SK-N-MC (cell line): Measurements from ENCODE around the gene ATG3.

ENCODE experiments used
- EZH2 ChIP-seq: fragments of 200-600 bp; sonication (generic); IDR thresholded peaks from one replicate; pipeline ENCODE4 v1.6.1; 2017; ENCODE audit warnings: antibody characterized with exemption
- FOXP2 ChIP-seq: optimal IDR thresholded peaks from 2 replicates; pipeline ENCODE3; 2011; ENCODE audit warnings: mild to moderate bottlenecking, moderate library complexity; ENCODE audit not compliant: insufficient read depth; ENCODE audit errors: extremely low read length, control extremely low read depth
- POLR2AphosphoS5 ChIP-seq: IDR thresholded peaks from 2 replicates; pipeline ENCODE4 v1.6.1; 2012; ENCODE audit warnings: mild to moderate bottlenecking, low read depth, low read length, borderline replicate concordance

- TF ChIP-seq POLR2AphosphoS5: no peak
- no peak for TF ChIP-seq EZH2
- no peak for TF ChIP-seq FOXP2
Measured at GRCh38 chr3:112582244-112582874, 20.6 kb upstream of the ATG3 start.
